RKO (cell line): Measurements from ENCODE around the gene RHD.
"Not testable (repeated sequence)": the region's sequence is repeated elsewhere in the genome, so short reads cannot be mapped to it uniquely, and the experiment has no call there.

ENCODE experiments used
- DNase-seq: peaks from one replicate; pipeline ENCODE4 v3.0.0-alpha.2; 2016; ENCODE audit warnings: low spot score

Gene RHD

DNA sequence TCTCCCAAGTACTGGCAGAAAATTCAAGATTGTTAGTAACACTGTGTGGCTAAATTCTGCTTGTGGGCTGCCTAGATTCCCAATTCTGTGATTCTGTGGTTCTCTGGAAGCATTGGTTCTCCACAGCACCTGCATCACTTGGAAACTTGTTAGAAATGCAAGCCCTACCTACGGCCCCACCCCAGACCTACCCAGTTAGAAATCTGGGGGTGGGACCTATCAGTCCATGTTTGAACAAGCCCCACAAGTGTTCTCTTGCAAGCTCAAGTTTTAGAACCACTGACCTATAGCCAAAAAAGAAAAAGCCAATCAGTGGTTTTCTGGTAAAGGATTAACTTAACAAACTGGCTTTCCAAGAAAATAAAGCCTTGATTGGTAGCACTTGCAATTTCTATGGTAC is 35.9 kb downstream of the RHD start:
- not testable (repeated sequence) for DNase-seq

DNA sequence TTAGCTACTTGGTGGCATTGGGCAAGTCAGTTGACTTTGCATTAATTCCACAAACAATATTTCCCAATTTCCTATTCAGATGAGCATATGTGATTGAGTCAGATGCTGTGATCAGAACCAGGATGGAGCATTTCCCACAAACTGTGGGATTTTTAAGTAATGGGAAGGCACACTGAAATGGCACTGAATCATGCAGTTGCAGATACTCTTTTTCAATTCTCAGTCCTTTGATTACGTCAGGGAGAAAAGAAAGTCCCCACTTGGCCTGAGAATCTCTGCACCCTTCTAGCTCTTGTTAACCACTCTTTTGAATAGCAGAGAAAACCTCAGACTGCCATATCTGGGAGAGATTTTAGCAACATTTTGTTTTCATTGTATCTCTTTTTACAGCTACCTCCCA is 36.8 kb downstream of the RHD start:
- DNase-seq: not testable (repeated sequence)

DNA sequence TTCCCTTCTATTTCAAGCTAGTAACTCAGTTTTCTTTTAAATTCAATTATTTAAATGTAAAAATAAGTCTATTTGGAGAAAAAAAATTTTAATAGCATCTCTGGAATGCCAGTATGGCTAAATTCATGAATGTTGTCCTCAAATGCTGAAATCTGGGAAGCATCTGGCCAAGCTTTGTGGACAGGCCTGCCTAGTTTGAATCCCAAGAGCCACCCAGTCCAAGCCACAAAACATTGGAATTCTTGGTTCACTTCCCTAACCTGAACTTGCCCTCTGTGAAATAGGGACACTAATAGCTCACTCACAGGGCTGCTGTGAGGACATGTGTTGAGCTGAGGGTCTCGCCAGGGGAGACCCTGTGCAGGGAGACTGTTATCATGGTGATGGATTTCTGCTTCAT is 37.2 kb downstream of the RHD start:
- not testable (repeated sequence) for DNase-seq

GRCh38 chr1:25312806-25313470 is 40.6 kb downstream of the RHD start:
- DNase-seq: not testable (repeated sequence)

DNA sequence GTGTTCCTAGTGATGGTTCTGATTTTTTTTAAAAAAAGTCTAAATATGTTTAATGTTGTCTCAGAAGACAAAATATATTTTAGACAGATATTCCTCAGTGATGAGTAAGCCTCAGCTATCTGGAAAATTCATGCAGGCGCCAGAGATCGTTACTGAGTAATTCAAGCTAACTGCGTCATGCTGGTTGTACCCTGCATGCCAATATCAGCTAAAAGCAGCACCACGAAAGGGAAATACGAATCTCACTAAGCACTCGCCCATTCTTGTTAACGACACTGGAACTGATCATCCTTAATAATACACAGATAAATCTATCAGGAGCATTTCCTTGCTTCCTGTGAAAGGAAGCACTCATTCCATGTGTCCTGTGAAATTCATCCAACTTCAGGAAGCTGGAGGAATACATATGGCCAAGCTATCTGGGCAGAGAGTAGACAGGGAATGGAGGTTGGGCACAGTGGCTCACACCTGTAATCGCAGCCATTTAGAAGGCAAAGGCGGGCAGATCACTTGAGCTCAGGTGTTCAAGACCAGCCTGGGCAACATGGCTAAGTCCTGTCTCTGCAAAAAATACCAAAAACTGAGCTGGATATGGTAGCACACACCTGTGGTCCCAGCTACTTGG is 48.1 kb downstream of the RHD start:
- DNase-seq: peak; percentile 23

DNA sequence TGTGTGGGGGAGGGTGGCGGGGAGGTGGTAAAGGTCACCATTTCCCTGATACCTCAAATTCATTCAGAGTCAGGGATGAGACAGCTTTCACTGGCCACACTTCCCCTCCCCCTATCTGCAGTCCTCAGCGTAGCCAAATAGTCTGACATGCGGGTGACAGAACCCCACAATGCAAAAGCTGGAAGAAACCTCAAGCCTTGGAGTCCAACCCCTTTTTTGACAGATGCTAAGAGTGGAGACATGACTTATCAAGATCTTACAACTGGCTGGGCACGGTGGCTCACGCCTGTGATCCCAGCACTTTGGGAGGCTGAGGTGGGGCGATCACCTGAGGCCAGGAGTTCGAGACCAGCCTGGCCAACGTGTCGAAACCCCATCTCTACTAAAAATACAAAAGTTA is 49.8 kb downstream of the RHD start:
- DNase-seq: not testable (repeated sequence)

- DNase-seq: not testable (repeated sequence)
These were observed 52.1 kb downstream of the RHD start for GRCh38 chr1:25324407-25324806.

DNA sequence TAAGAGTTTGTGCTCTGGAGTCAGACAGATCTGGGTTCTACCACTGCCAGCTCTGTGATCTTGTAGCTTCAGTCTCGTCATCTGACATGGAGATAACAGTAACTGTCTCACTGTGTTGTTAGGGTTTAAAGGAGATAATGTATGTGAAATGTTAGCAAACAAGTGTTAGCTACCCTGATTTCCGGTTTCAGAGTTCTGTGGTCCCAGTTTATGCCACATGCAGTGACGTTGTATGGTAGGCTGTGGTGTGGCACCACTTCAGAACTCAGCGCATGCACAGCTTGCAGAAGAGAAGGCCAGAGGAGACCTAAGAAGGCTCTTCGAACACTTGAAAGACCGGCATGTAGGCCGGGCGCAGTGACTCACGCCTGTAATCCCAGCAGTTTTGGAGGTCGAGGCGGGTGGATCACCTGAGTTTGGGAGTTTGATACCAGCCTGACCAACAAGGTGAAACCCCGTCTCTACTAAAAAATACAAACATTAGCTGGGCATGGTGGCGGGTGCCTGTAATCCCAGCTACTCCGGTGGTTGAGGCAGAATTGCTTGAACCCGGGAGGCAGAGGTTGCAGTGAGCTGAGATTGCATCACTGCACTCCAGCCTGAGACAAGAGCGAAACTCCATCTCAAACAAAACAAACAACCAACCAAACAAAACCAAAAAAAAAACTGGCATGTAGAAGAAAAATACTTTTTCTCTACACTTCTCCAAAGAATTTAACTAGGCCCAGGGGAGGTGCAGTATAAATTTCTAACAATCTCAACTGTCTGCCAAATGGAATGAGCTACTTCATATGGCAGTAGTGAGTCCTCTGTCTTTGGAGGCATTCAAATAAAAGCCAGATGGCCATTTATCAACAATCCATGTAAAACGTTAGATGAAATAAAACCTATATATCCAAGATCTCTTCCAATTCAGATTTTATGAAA is 55.8 kb downstream of the RHD start:
- DNase-seq: not testable (repeated sequence)

- DNase-seq: not testable (repeated sequence)
These were observed 56.5 kb downstream of the RHD start for GRCh38 chr1:25328791-25329185.

DNA sequence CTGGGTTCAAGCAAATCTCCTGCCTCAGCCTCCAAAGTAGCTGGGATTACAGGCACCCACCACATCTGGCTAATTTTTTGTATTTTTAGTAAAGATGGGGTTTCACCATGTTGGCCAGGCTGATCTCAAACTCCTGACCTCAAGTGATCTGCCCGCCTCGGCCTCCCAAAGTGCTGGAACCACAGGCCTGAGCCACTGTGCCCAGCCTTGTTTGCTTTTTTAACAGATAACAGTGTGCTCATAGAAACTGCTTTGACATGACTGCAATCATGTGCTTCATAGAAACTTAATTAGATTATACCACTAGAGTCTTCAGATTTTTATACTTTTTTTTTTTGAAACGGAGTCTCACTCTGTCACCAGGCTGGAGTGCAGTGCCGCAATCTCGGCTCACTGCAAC is 57.0 kb downstream of the RHD start:
- DNase-seq: not testable (repeated sequence)

GRCh38 chr1:25329950-25330349 is 57.6 kb downstream of the RHD start:
- peak; percentile 76 for DNase-seq

- peak; percentile 18 for DNase-seq
These were observed 64.6 kb downstream of the RHD start for GRCh38 chr1:25336922-25337354.

- DNase-seq: not testable (repeated sequence)
These were observed 65.3 kb downstream of the RHD start for GRCh38 chr1:25337483-25338187.

DNA sequence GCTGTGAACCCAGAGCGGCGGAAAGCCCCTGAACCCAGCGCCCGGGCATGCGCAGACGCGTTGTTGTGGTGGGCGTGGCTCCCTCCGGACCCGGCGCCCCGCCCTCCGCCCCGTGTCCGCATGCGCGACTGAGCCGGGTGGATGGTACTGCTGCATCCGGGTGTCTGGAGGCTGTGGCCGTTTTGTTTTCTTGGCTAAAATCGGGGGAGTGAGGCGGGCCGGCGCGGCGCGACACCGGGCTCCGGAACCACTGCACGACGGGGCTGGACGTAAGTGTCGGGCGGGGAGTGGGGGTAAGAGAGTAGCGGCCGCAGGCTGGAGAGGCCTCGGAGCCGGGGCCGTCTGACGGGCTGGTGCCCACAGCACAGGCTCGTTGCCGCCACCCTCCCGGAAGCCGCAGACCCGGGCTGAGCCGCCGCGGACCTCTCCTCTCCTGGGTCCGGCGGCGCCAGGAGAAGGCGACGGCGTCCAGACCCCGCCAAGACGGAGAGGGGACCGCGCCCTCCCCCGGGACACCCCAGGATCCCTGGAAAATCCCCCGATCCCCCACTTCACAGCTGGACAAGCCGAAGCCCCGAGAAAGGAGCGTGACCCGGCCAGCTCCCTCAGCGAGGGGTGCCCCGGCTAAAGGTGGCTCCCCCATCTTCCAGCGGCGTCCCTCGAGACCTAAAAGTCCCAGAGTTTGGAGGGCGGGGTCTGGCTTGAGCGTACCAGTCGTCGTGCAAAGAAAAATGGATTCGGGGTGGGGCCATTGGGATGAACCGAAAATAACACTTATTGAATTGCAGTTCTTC is 66.1 kb downstream of the RHD start, which contains the start of gene TMEM50A:
TSS of gene TMEM50A (plus strand) at position 147 of the 794 bp plus-strand sequence. CDS start 2,153 bp downstream, outside the sequence.
- DNase-seq: peak; percentile 87

DNA sequence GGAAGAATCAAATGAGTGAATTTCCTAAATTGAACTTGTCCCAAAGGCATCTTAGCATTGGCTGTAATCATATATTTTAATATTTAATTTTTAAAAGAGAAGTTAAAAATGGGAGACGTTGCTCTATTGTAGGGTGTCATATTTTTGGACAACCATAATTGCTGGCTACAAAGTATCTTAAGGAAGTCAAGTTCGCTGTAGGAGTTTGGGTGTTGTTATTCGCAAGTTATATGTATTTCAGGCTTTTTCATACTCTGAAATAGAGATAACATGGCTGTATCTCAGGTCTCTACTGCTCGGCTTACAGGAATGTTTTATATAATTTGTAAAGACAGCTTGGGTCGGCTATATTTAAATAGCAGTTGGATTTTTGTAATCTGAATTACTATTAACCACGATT is 66.7 kb downstream of the RHD start:
- DNase-seq: no peak

GRCh38 chr1:25341746-25342145 is 69.4 kb downstream of the RHD start:
- no peak for DNase-seq

- no peak for DNase-seq
These were observed 70.5 kb downstream of the RHD start for GRCh38 chr1:25342846-25343245.

DNA sequence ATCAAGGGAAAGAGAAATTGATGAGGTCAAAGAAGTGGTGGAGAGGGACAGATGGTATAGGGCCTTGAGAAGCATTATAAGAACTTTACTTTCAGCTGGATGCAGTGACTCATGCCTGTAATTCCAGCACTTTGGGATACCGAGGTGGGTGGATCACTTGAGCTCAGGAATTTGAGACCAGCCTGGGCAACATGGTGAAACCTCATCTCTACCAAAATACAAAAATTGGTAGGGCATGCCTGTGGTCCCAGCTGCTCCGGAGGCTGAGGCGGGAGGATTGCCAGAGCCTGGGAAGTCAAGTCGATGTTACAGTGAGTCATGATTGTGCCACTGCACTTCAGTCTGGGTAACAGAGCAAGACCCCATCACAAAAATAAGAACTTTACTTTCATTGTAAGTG is 71.6 kb downstream of the RHD start:
- no peak for DNase-seq

- DNase-seq: no peak
These were observed 75.2 kb downstream of the RHD start for GRCh38 chr1:25347556-25347955.

DNA sequence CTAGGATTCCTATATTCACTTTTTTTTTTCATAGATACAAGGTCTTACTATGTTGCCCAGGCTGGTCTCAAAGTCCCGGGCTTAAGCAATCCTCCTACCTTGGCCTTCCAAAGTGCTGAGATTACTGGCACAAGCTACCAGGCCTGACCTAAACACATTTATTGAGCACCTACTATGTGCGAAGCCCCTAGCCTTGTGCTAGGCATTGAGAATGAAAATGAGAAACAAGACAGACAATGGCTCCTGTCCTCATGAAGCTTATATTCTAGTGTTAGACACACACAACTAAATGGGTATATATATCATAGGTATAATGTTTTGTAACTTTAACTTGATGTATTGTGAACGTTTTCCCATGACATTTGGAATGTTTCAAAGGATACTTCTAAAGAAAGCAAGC is 77.3 kb downstream of the RHD start:
- no peak for DNase-seq

DNA sequence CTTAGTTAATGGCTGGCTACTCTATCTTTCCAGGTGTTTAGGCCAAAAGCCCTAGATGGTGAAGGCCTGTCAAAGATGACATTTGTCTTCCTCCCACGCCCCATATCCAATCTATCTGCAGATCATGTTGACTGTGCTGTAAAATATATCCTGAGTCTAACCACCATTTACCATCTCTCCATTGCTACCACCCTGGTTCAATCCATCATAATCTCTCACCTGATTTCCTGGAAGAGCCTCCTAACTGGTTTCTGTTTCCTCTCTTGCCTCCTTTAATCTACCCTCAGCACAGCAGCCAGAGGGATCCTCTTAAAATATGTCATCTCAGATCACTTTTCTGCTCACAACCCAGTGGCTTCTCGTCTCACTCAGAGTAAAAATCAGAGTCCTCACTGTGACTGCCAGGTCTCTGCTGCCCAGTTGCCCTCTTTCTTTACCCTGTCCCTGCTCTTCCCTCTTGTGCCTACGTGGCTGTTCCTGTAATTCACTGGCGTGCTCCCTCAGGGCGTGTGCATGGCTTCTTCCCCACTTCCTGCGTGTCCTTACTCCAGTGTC is 83.6 kb downstream of the RHD start:
- no peak for DNase-seq
